ENCODE results near the gene CYP17A1. TPM values are rescaled to one million over a fixed set of nuclear protein-coding genes. Genes with fewer than 3 reads are reported as not detected.
"Not testable (repeated sequence)": the region's sequence is repeated elsewhere in the genome, so short reads cannot be mapped to it uniquely, and the experiment has no call there.

CYP17A1 gene, protein sequence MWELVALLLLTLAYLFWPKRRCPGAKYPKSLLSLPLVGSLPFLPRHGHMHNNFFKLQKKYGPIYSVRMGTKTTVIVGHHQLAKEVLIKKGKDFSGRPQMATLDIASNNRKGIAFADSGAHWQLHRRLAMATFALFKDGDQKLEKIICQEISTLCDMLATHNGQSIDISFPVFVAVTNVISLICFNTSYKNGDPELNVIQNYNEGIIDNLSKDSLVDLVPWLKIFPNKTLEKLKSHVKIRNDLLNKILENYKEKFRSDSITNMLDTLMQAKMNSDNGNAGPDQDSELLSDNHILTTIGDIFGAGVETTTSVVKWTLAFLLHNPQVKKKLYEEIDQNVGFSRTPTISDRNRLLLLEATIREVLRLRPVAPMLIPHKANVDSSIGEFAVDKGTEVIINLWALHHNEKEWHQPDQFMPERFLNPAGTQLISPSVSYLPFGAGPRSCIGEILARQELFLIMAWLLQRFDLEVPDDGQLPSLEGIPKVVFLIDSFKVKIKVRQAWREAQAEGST
- total RNA-seq: not detected

DNA sequence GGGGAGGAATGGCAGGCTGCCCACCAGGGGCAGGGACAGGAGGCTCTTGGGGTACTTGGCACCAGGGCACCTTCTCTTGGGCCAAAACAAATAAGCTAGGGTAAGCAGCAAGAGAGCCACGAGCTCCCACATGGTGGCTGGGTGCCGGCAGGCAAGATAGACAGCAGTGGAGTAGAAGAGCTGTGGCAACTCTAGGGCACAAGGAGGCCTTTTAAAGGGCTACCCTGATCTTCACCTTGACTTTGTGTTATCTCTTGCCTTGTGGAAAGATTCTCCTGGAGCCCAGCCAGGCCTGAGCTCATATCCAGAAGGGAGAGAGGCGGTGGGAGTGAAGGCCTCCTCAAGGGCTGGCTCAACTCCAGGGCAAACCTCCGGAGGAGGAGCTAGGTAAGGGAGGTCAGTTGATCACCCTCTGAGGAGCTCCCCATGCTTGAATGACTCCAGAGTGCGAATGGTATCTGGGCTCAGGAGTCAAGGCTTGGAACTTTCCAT is at the start of gene CYP17A1:
Gene CYP17A1, minus strand, starts transcription at position 184 of the 492 bp plus-strand sequence. Its CDS starts 52 bp downstream, at position 132.
- DNase-seq: no peak

DNA sequence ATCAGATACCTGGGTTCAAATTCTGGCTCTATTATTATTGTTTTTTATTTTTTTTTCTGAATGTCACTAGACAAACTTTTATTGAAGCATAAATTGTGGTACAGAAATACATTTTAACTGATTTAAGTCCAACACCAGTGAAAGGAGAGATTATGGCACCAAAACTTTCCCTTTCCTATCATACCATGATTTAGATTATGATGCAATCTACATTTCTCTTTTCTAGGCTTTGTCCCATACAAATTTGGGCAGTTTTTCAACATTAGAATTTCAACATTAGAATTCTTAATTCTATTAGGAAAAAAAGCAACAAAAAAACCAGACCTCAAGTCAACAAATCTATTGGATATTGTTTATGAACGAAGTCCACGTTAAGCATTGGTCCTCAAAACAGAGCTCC is 43.0 kb upstream of the CYP17A1 start:
- no peak for DNase-seq

DNA sequence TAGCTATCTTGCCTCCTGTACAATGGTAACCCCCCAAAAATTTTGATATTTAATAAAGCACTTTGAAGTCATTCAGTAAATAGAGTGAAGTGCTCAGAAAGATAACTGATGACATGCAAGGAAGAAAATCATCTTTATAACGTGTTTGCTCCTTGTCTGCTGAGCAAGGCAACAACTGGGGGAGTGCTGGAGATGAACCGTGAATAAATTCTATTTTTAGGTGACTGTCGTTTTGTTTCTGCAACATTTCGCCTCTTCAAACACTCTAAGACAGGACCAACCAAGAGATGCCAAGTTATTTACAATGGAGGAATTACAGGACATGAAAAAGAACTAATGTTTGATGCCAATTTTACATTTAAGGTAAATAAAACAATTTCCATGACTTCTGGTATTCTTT is 41.4 kb upstream of the CYP17A1 start:
- DNase-seq: no peak

DNA sequence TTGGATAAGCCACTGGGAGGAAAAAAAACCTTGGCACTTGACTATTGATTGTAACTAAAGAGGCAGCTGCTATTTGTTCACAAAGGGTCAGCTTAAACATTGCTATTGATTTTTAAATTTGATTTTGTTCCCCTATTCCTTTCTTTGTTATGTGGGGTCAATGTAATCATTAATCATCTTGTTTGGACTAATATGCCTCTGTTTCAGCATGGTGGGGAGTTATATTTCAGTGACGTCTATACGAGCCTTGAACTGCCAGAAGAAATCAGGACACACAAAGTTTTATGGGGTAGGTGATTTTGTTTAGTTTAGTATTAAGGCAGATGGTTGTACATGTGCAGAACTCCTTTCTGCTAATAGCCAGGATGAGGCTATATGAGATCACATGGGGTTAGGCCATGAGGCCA is 39.5 kb upstream of the CYP17A1 start:
- no peak for DNase-seq

DNA sequence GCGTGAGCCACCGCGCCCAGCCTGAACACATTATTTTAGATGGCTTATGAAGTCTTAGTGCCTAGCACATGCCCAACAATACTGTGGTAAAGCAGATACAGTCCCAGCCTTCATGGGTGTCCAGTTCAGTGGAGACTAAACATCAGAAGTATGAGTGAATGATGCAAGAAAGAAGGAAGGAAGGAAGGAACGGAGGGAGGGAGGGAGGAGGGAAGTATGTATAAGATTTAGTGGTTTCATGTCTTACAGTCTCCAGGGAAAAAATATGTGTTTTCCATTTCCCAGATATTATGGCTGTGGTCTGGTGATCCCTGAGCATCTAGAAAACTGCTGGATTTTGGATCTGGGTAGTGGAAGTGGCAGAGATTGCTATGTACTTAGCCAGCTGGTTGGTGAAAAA is 35.0 kb upstream of the CYP17A1 start:
- DNase-seq: no peak

DNA sequence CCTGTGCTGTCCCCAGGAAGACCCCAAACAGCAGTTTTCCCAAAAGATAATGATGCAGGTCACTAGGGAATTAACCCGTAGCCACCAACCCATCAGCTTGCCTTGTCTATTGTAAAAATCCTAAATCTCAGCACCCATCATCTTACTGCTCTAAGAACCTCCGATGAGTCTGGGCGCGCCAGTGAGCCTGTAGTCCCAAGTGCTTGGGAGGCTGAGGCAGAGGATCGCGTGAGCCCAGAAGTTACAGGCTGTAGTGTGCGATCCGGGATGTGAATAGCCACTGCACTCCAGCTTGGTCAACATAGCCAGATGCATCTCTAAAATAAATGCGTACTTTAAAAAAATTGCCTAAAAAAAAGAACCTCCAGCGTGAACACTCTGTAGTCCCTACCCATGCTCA is 33.0 kb upstream of the CYP17A1 start:
- DNase-seq: no peak

DNA sequence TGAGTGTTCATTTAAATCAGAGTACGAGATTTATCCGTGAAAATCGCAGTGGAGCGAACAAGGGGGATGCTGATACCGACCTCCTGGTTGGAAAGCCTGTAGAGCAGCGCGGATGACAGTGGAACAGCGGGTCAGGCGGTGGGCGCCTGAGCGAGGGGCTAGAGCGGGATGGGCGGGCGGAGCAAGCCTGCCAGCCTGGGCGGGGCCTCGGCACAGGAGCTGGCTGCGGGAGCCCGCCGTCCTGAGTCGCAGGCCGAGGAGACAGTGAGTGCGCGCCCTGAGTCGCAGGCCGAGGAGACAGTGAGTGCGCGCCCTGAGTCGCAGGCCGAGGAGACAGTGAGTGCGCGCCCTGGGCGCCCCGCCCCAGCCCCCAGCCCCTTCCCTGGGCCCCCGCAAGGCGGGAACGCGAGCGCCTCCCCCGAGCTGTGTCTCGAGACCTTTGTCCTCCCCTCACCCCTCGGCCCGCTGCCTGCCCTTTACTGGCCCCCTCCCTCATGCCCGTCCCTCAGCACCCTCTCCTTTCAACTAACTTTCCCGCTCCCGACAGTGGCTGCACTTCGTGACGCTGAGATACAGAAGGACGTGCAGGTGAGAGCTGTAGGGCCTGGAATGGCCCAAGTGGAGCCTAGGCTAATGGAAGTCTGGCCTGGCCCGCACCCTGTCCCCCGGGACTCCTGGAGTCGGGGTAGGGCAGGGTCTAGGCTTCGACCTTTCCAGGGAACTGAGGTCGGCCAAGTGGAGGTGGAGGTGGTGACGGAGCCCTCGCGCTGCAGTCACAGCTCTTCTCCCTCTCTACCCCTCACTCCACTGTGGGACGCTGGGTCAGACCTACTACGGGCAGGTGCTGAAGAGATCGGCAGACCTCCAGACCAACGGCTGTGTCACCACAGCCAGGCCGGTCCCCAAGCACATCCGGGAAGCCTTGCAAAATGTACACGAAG is 32.3 kb upstream of the CYP17A1 start, which contains the start of gene AS3MT:
Gene AS3MT, plus strand, starts transcription at position 213 of the 941 bp plus-strand sequence. Its CDS starts 123 bp downstream, at position 336.
- DNase-seq: no peak

DNA sequence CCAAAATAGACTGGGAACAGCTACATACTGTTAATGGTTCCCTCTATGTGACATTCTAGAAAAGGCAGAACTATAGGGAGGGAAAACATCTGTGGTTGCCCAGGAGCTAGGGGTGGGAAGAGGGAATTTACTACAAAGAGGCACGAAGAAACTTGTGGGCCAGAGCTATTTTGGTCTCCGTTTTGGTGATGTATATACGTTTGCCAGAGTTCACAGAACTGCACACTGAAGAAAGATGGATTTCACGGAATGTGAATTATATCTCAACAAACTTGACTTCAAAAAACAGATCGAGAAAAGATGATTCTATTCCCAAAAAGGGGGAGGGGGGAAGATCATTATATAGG is 31.7 kb upstream of the CYP17A1 start:
- DNase-seq: no peak

DNA sequence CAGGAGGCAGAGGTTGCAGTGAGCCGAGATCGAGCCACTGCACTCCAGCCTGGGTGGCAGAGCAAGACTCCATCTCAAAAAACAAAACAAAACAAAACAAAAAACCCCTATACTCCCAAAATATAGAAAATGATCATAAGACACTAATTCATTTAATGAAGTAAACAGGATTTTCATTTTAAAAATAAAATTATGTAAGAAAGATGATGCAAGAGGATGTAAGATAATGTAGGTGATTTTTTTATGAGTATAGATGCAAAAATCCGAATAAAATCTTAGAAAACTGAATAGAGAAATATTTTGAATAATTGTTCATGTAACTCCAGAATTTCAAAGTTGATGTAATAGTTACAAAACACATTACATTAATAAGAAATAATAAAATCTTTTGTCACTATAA is 28.4 kb upstream of the CYP17A1 start:
- DNase-seq: no peak

DNA sequence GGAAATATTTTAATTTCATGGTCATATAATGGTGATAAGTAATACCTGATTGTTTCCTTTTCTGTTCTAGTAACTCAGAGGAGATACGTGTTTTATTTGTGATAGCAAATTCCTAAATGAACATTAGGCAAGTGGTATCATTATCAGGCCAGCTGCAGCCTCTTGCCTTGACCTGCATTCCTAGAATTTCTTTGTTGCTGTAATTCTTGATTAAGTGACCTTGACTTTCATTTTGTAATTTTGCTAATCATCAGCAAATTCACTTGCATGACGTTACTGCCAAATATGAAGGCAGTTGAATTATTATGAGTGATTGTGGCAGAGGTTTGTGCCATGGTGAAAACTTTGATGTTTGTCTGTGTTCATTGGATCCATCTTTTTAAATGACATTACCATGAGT is 26.4 kb upstream of the CYP17A1 start:
- no peak for DNase-seq

DNA sequence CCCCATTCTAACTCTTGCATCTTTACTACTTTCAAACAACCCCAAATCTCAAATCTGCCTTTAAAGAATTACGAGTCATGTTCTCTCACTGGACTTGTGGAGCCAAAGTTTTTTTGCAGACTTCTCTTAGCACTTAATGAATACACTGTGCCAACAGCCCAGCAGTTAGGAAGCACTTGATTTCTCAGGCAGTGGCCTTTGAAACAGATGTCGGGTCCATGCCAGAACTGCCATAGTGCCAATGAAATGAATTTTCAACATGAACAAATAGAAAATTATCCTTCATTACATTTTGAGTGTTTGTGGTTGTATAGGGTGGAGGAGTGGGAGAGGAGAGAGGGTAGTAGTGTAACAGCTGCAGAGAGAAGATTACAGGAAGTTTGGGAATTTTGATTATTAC is 22.7 kb upstream of the CYP17A1 start:
- no peak for DNase-seq

DNA sequence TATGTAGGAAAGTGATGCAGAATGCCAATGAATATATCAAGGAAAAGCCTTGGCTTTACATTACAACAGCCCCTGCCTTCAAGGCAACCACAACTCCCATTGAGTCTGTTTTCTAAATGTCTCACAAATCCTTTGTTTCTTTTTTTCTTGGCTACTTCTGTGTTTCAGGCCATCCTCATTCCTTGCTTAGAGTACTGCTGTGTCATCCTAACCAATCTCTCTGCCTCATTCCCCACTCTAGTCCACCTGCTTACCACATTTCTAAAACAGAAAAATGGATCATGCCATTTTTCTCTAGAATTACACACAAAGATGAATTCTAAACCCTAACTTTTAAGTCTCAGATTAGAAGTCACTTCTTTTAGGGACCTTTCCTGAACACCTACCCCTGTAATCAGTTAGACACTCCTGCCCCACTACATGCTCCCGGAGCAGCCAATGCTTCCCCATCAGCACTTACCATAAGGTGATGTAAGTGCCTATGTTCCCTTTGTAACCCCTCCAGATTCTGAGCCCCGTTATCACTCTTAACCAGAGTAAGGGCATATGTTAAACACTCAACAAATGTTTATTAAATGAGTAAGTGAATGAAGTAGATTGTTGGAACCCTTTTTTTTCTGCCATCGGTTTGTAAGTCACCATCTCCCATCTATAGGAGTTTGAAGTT is 19.7 kb upstream of the CYP17A1 start:
- DNase-seq: no peak

DNA sequence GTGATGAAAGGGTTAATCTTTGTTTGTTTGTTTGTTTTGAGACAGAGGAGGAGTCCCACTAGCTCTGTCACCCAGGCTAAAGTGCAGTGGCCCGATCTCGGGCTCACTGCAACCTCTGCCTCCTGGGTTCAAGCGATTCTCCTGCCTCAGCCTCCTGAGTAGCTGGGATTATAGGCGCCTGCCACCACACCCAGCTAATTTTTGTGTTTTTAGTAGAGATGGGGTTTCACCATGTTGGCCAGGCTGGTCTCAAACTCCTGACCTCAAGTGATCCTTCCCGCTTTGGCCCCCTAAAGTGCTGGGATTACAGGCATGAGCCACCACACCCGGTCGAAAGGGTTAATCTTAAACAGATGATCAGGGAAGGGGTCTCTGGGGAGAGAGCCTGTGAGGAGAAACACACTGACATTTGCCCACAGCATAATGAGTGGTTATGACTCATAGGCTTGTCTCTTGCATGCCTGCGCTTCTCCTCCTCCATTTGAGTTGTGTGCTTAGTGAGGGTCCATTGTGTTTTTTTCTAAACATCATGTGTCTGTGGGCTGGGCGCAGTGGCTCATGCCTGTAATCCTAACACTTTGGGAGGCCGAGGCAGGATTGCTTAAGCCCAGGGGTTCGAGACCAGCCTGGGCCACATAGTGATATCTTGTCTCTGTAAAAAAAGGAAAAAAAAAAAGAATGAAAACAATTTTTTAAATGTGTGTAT is 18.7 kb upstream of the CYP17A1 start:
- not testable (repeated sequence) for DNase-seq

DNA sequence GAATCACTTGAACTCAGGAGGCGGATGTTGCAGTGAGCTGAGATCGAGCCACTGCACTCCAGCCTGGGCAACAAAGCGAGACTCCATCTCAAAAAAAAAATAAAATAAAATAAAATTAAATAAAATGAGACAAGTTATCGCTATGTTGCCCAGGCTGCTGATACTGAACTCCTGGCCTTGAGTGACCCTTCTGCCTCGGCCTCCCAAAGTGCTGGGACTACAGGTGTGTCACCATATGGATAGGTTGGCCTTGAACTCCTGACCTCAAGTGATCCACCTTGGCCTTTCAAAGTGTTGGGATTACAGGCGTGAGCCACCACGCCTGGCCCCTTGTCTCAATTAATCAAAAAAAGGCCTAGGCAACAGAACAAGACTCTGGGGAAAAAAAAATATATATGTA is 16.0 kb upstream of the CYP17A1 start:
- not testable (repeated sequence) for DNase-seq

DNA sequence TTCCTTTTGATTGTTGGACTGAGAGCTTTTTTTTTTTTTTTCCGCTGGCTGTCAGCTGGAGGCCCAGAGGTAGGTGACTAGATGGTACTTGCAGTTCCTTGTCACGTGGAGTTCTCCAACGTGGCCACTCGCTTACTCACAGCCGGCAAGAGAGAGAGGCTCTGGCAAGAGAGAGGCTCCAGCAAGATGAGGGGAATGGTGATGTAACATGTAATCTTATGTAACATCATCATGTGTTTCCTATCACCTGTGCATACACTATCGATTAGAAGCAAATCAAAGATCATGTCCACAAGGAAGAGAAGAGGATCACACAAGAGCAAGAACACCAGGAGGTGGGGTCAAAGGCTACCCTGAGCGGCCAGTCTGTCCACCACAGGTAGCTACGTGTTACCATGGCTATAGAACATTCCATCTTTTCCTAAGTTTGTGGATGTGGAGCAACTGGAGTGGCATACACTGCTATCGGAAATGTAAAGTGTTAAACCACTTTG is 12.9 kb upstream of the CYP17A1 start:
- no peak for DNase-seq

DNA sequence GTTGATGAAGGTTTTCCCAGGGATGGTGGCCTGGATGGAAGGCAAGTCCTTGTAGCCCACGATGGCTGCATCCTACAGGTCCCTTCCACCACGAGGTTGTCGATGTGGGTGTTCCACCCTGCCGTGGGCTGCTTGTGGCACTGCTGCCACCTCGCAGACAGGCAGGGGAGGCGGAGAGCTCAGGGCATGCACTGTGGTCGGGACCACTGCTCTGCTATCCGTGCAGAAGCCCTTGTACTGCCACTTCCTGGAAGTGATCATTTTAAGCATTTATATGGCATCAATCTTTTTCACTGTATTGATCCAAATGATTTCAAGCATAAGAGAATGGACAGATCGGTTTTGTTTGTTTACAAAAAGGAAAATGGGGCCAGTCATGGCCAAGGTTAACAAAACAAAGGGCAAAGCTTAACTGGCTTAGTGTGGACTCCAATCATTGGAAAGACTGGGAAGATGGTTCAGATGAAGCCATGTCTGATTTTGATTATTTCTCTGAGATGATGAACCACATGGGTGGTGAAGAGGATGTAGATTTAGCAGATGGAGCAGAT is 8.2 kb upstream of the CYP17A1 start:
- no peak for DNase-seq

DNA sequence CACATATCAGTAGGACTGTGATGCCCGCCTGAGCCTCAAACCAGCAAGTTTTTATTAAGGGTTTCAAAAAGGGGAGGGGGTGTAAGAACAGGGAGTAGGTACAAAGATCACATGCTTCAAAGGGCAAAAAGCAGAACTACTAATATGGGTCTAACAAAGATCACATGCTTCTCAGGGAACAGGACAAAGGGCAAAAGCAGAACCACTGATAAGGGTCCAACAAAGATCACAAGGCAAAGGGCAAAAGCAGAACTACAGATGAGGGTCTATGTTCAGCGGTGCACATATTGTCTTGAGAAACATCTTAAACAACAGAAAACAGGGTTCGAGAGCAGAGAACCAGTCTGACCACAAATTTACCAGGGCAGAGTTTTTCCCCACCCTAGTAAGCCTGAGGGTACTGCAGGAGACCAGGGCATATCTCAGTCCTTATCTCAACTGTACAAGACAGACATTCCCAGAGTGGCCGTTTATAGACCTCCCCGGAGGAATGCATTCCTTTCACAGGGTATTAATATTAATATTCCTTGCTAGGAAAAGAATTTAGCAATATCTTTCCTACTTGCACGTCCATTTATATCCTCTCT is 7.1 kb upstream of the CYP17A1 start:
- not testable (repeated sequence) for DNase-seq

DNA sequence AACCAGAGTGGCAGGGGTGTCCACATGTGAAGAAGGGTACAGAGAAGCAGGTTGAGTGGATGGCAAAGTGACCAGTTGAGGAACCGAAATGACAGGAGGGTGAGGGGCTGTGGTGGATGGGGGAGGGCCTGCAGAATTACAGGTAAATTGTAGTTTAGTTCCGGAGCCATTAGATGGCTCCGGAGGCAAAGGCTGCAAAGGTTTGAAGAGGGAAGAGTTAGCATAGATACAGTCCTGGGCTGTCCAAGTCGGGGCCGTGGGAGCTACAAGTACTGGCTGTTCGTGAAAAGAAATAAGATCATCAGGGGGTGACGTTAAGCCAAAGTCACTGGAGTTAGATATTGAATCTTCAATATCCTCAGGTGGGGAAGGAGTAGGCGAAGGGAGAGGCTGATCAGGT is 5.9 kb upstream of the CYP17A1 start:
- not testable (repeated sequence) for DNase-seq

DNA sequence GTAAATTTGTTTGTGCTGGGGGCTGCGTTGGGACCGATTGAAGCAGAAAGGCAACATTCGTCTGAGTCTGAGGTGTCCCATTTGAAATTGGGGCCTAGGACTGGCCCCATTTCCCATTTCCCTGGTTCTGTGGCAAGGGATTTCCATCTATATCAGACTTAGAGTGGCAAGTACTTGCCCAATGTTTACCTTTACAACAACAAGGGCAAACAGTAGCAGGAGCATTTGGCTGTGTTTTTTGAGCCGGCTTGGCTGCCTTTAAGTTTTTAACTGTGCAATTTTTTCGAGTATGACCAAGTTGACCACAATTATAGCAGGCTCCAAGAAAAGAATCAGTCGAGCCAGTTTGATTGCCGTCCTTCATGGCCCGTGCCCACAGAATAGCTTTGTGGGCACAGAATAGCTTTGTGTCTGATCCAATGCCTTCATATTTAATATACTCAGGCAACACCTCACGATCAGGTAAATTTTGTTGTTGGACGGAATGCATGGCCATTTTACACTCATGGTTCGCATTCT is 4.7 kb upstream of the CYP17A1 start:
- no peak for DNase-seq

DNA sequence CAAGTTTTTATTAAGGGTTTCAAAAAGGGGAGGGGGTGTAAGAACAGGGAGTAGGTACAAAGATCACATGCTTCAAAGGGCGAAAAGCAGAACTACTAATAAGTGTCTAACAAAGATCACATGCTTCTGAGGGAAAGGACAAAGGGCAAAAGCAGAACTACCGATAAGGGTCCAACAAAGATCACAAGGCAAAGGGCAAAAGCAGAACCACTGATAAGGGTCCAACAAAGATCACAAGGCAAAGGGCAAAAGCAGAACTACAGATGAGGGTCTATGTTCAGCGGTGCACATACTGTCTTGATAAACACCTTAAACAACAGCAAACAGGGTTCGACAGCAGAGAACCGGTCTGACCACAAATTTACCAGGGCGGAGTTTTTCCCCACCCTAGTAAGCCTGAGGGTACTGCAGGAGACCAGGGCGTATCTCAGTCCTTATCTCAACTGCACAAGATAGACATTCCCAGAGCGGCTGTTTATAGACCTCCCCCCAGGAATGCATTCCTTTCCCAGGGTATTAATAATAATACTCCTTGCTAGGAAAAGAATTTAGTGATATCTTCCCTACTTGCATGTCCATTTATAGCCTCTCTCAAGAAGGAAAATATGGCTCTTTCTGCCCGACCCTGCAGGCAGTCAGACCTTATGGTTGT is 1.2 kb upstream of the CYP17A1 start:
- DNase-seq: not testable (repeated sequence)
